CD4-positive, alpha-beta T cell (primary cell): ENCODE results near the gene ZBTB7C. TPM values are rescaled to one million over a fixed set of nuclear protein-coding genes. Genes with fewer than 3 reads are reported as not detected.

Source experiments
- ATAC-seq: fragments of 200-7000 bp; cut with Tn5 transposase; one replicate; pipeline ENCODE4 v1.10.0; 2022; ENCODE audit warnings: mild to moderate bottlenecking; ENCODE audit not compliant: poor library complexity
- CTCF ChIA-PET: fragments of 350-600 bp; sonication (Branson Sonifier 250); formaldehyde crosslinking; loops from one replicate; lab custom pipeline; 2021; ENCODE audit warnings: antibody characterized with exemption, inconsistent platforms; lab: Charles Lee
- POLR2A ChIA-PET: fragments of 350-600 bp; sonication (Branson Sonifier 250); formaldehyde crosslinking; loops from one replicate; lab custom pipeline; 2021; ENCODE audit warnings: antibody characterized with exemption, inconsistent platforms; lab: Charles Lee
- DNase-seq, 14 experiments: peaks; one replicate each; pipeline ENCODE4 v3.0.0-alpha.2; 2013 to 2020; ENCODE audit warnings: mixed read lengths in 2 of 14
- H3K27ac ChIP-seq, 2 donors: one replicate each; pipeline versions ENCODE4 v1.5.1 to v1.7.0; 2013; ENCODE audit warnings: low read length in 2 of 2, low read depth in 1 of 2, mild to moderate bottlenecking in 1 of 2
- H3K27me3 ChIP-seq, 2 experiments: 1 replicate in 1 of 2; 2 replicates in 1 of 2; pipeline versions ENCODE4 v1.6.1 to v1.7.0; 2013; ENCODE audit warnings: low read length in 2 of 2, control low read depth in 1 of 2, mild to moderate bottlenecking in 1 of 2, moderate library complexity in 1 of 2; ENCODE audit not compliant: insufficient read depth in 2 of 2, control insufficient read depth in 1 of 2
- H3K36me3 ChIP-seq: one replicate; pipeline ENCODE4 v1.6.1; 2013; ENCODE audit warnings: low read length, control low read depth; ENCODE audit not compliant: insufficient read depth
- H3K4me1 ChIP-seq: one replicate; pipeline ENCODE4 v1.6.1; 2013; ENCODE audit warnings: low read length, control low read depth; ENCODE audit not compliant: insufficient read depth
- H3K4me3 ChIP-seq: one replicate; pipeline ENCODE4 v1.5.1; 2013; ENCODE audit warnings: mild to moderate bottlenecking, low read length, moderate library complexity
- H3K9me3 ChIP-seq, 2 experiments: 1 replicate in 1 of 2; 2 replicates in 1 of 2; pipeline versions ENCODE4 v1.6.1 to v1.7.0; 2013; ENCODE audit warnings: low read length in 2 of 2, mild to moderate bottlenecking in 2 of 2, control low read depth in 1 of 2, moderate library complexity in 1 of 2; ENCODE audit not compliant: control insufficient read depth in 1 of 2, insufficient read depth in 1 of 2
- H3K27ac Mint-ChIP-seq: one replicate; pipeline ENCODE4 v1.8.0; 2020; ENCODE audit warnings: mixed read lengths
- H3K27me3 Mint-ChIP-seq: one replicate; pipeline ENCODE4 v1.8.0; 2021; ENCODE audit warnings: mixed read lengths
- H3K36me3 Mint-ChIP-seq: one replicate; pipeline ENCODE4 v1.8.0; 2021; ENCODE audit warnings: low read depth, mixed read lengths
- H3K4me1 Mint-ChIP-seq: one replicate; pipeline ENCODE4 v1.8.0; 2021; ENCODE audit warnings: low read depth, mixed read lengths
- H3K4me3 Mint-ChIP-seq: one replicate; pipeline ENCODE4 v1.8.0; 2020; ENCODE audit warnings: mild to moderate bottlenecking, mixed read lengths
- H3K9me3 Mint-ChIP-seq: one replicate; pipeline ENCODE4 v1.8.0; 2020; ENCODE audit warnings: mixed read lengths
- intact Hi-C, 2 experiments: fragments of 100-400 bp; cut with DNase I in 1 of 2; cut with micrococcal nuclease in 1 of 2; formaldehyde crosslinking; loops; one replicate each; pipeline versions ENCODE4 v1.15.1 to v1.9.0; 2023 to 2025; cut with DNase I, micrococcal nuclease
- total RNA-seq, 174 experiments: library from RNA in 2 of 174; stranded (reverse) in 2 of 174; gene quantifications; one replicate each; pipeline ENCODE4 v1.2.3 and lab custom pipeline; 2021 to 2026
- TF ChIP-seq, protein P1 (sequence below): fragments of 200-600 bp; IDR thresholded peaks from one replicate; pipeline ENCODE4 v1.8.0; 2022; ENCODE audit warnings: antibody characterized with exemption, mild to moderate bottlenecking

Gene ZBTB7C
- total RNA-seq, 2 experiments from 2014 or later, result not detected

DNA sequence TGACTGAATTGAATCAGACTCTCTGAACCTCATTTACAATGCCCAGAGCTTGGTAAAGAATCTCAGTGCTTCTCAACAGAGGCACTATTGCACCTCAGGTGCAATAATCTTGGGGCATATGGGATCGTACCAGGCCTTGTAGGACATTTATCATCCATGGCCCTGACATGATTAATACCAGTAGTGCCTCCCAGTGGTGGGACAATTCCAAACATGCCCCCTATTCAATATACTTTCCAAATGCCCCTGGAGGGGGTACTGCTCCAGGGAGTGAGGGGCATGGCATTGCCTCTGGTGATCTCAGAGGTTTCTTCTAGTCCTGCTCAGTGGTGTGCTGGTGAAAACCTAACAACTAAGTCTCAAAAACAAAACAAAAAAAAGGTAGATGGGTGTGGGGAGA is 303.9 kb downstream of the ZBTB7C start:
- Mint-ChIP-seq H3K36me3 (no peaks in the 10 kb centered on the region), H3K4me3 (no peak overlapping the region), H3K27ac (no peak overlapping the region), H3K27me3 (peaks cover 67% of the 10 kb centered on the region), H3K9me3 (no peaks in the 10 kb centered on the region), H3K4me1 (no peaks in the 10 kb centered on the region)
- ChIA-PET CTCF (no interaction called here), POLR2A (no interaction called here)
- intact Hi-C loops, result loop anchor here in 1 of 2 experiments (10.0 kb wide), 1 partner anchor 331 kb away; no protein-coding TSS in a partner anchor
- no peak overlapping the region for H3K4me3 ChIP-seq
- H3K9me3 ChIP-seq, result no peaks in the 10 kb centered on the region
- no peaks in the 10 kb centered on the region for H3K4me1 ChIP-seq
- DNase-seq (no peak), ATAC-seq (no peak)
- peaks cover 9 to 12% of the 10 kb centered on the region in 2 experiments for H3K27me3 ChIP-seq
- H3K36me3 ChIP-seq, result no peaks in the 10 kb centered on the region
- TF ChIP-seq, protein P1, sequence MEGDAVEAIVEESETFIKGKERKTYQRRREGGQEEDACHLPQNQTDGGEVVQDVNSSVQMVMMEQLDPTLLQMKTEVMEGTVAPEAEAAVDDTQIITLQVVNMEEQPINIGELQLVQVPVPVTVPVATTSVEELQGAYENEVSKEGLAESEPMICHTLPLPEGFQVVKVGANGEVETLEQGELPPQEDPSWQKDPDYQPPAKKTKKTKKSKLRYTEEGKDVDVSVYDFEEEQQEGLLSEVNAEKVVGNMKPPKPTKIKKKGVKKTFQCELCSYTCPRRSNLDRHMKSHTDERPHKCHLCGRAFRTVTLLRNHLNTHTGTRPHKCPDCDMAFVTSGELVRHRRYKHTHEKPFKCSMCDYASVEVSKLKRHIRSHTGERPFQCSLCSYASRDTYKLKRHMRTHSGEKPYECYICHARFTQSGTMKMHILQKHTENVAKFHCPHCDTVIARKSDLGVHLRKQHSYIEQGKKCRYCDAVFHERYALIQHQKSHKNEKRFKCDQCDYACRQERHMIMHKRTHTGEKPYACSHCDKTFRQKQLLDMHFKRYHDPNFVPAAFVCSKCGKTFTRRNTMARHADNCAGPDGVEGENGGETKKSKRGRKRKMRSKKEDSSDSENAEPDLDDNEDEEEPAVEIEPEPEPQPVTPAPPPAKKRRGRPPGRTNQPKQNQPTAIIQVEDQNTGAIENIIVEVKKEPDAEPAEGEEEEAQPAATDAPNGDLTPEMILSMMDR, result no peak
- H3K27ac ChIP-seq, result no peak overlapping the region

DNA sequence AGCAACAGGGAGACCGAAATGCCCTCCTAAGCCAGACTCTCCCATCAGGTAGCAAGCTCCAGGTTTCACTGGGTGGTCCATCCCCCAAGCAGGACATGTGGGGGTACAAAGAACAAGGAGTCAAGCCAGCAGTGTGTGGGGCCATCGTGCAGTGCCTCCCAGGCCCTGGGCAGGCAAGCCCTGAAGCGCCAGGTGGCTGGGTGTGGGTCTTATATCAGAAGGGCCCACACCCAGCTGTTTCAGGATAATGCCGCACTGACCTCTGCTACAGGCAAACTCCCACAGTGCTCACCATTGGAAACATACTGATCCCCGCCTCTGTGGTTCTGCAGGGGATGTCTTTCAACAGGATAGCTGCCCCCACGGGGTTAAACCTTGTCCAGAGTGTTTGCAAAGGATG is 304.5 kb downstream of the ZBTB7C start:
- Histone ChIP-seq H3K4me3 (no peak overlapping the region), H3K36me3 (no peaks in the 10 kb centered on the region), H3K27me3 (peaks cover 9 to 17% of the 10 kb centered on the region in 2 experiments), H3K9me3 (peaks cover 0 to under 1% of the 10 kb centered on the region in 2 experiments), H3K27ac (no peak overlapping the region), H3K4me1 (no peaks in the 10 kb centered on the region)
- H3K4me3 Mint-ChIP-seq, result no peak overlapping the region
- TF ChIP-seq, protein P1, result no peak
- H3K27me3 Mint-ChIP-seq, result peaks cover 66% of the 10 kb centered on the region
- H3K4me1 Mint-ChIP-seq, result no peaks in the 10 kb centered on the region
- no peak for ATAC-seq
- intact Hi-C loops, result loop anchor here in 1 of 2 experiments (10.0 kb wide), 1 partner anchor 330 kb away; no protein-coding TSS in a partner anchor
- H3K9me3 Mint-ChIP-seq, result no peaks in the 10 kb centered on the region
- POLR2A ChIA-PET, result no interaction called here
- no peak overlapping the region for H3K27ac Mint-ChIP-seq
- no peaks in the 10 kb centered on the region for H3K36me3 Mint-ChIP-seq
- DNase-seq, result no peak
- CTCF ChIA-PET, result no interaction called here

DNA sequence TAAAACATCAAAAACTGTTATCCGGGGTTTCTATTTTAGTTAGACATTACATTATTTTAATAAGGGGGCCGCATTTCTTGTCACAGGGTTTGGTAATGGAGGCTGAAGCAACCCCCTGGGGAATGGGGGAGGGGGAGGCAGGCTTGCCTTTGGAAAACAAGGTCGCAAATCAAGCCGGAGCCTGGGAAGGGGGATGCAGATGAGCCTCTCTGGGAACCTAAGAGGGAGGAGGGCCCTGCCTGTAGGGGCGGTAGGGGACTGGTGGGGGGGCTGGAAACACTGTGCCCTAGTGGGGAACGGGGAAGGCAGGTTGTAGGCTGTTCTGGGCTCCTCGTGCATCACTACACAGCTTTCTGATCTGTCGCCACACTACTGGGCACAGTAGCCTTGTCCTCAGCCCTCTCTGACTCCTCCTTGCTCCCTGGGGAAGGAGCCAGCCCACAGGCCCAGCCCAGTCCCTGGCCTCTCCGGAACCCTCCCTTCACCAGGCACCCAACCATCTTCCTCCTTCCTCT is 308.5 kb downstream of the ZBTB7C start:
- no peak overlapping the region for H3K4me3 ChIP-seq
- POLR2A ChIA-PET, result no interaction called here
- H3K36me3 ChIP-seq, result no peaks in the 10 kb centered on the region
- Mint-ChIP-seq H3K4me1 (no peaks in the 10 kb centered on the region), H3K27ac (no peak overlapping the region), H3K27me3 (peaks cover 38% of the 10 kb centered on the region), H3K4me3 (no peak overlapping the region), H3K9me3 (no peaks in the 10 kb centered on the region), H3K36me3 (no peaks in the 10 kb centered on the region)
- H3K9me3 ChIP-seq, result peaks cover 0 to 4% of the 10 kb centered on the region in 2 experiments
- CTCF ChIA-PET, result no interaction called here
- no peak for ATAC-seq
- H3K27me3 ChIP-seq, result peaks cover 4 to 20% of the 10 kb centered on the region in 2 experiments
- intact Hi-C loops, result loop anchor here in 1 of 2 experiments (10.0 kb wide), 1 partner anchor 326 kb away; no protein-coding TSS in a partner anchor
- no peak overlapping the region for H3K27ac ChIP-seq
- no peak for DNase-seq
- TF ChIP-seq, protein P1, result no peak
- H3K4me1 ChIP-seq, result no peaks in the 10 kb centered on the region
